Hematopoietic multipotent progenitor cell treated with erythropoietin and hydrocortisone succinate and interleukin-3 and kit ligand, for 6 days (in vitro differentiated cells): ENCODE measurements around the gene IMPDH1.
A peak's percentile ranks its signal among the peaks of the same experiment; 100 is the strongest.

ENCODE experiments used
- DNase-seq: peaks from one replicate; pipeline ENCODE4 v3.0.0-alpha.2; 2015

IMPDH1 gene

GRCh38 chr7:128404886-128405470, 4.8 kb downstream of the IMPDH1 start:
- DNase-seq = peak; percentile 51

- DNase-seq = no peak
Observed at GRCh38 chr7:128404143-128404681, 5.6 kb downstream of the IMPDH1 start.

- DNase-seq = no peak
Observed at GRCh38 chr7:128403676-128404075, 6.1 kb downstream of the IMPDH1 start.

- DNase-seq = no peak
Observed at GRCh38 chr7:128402356-128402755, 7.4 kb downstream of the IMPDH1 start.

- no peak for DNase-seq
Observed at GRCh38 chr7:128400566-128400965, 9.2 kb downstream of the IMPDH1 start.

- no peak for DNase-seq
Observed at GRCh38 chr7:128399991-128400390, 9.8 kb downstream of the IMPDH1 start.

- DNase-seq = no peak
Observed at GRCh38 chr7:128398841-128399135, 11.0 kb downstream of the IMPDH1 start.

GRCh38 chr7:128398016-128398840, 11.6 kb downstream of the IMPDH1 start:
- peak; percentile 54 for DNase-seq

GRCh38 chr7:128396357-128396756, 13.4 kb downstream of the IMPDH1 start:
- no peak for DNase-seq

GRCh38 chr7:128395748-128396147, 14.0 kb downstream of the IMPDH1 start:
- DNase-seq = no peak

- DNase-seq = no peak
Observed at GRCh38 chr7:128394904-128395496, 14.8 kb downstream of the IMPDH1 start.

GRCh38 chr7:128393526-128394330, 16.1 kb downstream of the IMPDH1 start:
- no peak for DNase-seq

GRCh38 chr7:128392446-128393327, 17.1 kb downstream of the IMPDH1 start:
- no peak for DNase-seq

- DNase-seq = no peak
Observed at GRCh38 chr7:128391805-128392204, 18.0 kb downstream of the IMPDH1 start.

- DNase-seq = peak; percentile 58
Observed at GRCh38 chr7:128390871-128391565, 18.8 kb downstream of the IMPDH1 start.

GRCh38 chr7:128389618-128390329, 20.0 kb downstream of the IMPDH1 start:
- DNase-seq = no peak

GRCh38 chr7:128389085-128389617, 20.6 kb downstream of the IMPDH1 start:
- DNase-seq = no peak

- no peak for DNase-seq
Observed at GRCh38 chr7:128388145-128388485, 21.7 kb downstream of the IMPDH1 start.

GRCh38 chr7:128387216-128388144, 22.3 kb downstream of the IMPDH1 start:
- peak; percentile 85 for DNase-seq
